Breast epithelium (tissue), 3 donors: ENCODE data around the gene EHD3.

ENCODE experiments used
- POLR2A ChIP-seq: fragments of 450-650 bp; IDR thresholded peaks from one replicate; pipeline ENCODE4 v1.6.1; 2016; ENCODE audit warnings: antibody characterized with exemption, mild to moderate bottlenecking, moderate library complexity
- POLR2AphosphoS5 ChIP-seq, 3 donors: sonication (generic); formaldehyde crosslinking; IDR thresholded peaks; one replicate each; pipeline ENCODE4 v1.6.1; 2017; ENCODE audit warnings: antibody characterized with exemption in 3 of 3

- TF ChIP-seq POLR2AphosphoS5 (IDR thresholded peaks at IDR 0.05) (no peak), POLR2A (no peak)
Measured at GRCh38 chr2:31244101-31244500, 10.1 kb downstream of the EHD3 start.
